GM15510 (cell line): ENCODE data around the gene HABP2.

ENCODE experiments used
- POLR2A ChIP-seq: IDR thresholded peaks from 3 replicates; pipeline ENCODE4 v1.6.1; 2011; ENCODE audit warnings: borderline replicate concordance; ENCODE audit not compliant: insufficient read length; ENCODE audit errors: extremely low read depth

The HABP2 gene

DNA sequence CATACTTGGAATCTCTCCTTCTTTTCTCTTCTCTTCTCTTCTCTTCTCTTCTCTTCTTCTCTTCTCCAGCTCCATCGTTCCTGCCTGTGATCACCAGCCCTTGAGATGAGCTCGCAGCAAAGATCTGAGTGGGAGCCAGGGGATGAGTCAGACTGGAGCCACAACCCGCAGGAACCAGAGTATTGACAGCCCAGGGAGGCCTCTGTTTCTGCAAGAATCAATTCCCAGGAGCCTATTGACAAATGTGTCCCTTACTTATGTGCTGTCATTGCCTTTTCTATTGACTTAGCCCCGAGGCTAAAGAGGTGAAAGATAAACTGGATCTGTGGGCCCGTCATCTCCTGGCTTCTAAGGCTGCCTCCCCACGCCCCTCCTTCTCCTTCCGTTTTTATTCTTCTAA lies 13.1 kb upstream of the HABP2 start:
- TF ChIP-seq POLR2A = no peak

GRCh38 chr10:113540845-113541548 lies 11.9 kb upstream of the HABP2 start:
- TF ChIP-seq POLR2A = no peak

- no peak for TF ChIP-seq POLR2A
Measured at GRCh38 chr10:113541549-113541927, 11.3 kb upstream of the HABP2 start.

DNA sequence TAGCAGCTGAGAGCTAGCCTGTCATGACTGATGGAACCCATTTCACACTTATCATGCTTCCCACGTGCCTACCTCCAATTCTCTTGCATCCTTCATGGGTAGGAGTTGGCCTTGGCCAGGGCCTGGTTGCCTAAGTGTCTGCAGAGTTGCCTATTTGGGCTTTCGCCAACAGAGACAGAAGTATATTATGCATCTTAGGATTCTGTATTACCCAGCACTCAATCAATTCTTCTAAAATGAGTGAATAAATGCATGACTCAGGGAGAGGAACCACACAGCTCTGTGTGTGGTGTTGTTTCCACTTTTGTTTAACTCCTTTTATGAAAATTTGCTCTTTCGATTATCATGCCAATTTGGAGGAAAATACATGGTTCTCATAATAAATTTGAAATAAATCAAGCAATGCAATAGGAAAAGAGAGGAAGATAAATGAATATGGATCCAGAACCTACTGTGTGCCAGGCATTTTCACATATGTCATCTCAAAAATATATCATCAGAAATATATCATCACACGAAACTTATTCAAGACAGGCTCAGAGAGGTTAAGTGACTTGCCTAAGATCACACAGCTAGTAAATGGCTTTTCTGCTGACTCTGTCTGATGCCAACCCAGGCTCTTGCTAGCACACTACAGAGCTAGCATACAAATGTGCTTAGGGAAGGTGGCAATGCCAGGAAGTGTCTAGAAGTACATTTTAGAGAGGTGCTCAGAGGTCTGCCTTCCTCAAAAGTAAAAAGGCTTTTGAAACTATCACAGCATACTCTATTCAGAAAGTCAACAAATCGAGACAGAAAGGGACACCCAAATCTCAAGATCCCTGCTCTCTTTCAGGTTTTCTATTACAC lies 9.5 kb upstream of the HABP2 start:
- no peak for TF ChIP-seq POLR2A

- no peak for TF ChIP-seq POLR2A
Measured at GRCh38 chr10:113544392-113544791, 8.5 kb upstream of the HABP2 start.

DNA sequence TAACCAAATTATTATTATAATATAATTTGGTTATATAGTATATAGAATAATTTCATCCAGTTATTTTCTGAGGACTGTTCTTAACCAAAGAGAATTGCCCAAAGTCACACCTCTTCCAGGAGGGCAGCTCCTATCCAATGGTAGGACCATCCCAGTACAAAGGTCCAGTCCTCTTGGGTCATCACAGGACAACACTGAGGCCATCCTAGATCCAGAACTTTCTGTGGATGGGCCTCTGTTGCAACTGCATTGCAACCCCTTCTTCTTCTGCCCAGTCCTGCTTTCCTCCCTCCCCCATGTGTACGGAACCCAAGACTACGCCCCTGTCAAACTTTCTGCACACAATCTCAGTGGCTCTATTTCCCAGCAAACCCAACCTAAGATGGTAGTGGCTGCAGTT lies 5.4 kb upstream of the HABP2 start:
- TF ChIP-seq POLR2A = no peak

DNA sequence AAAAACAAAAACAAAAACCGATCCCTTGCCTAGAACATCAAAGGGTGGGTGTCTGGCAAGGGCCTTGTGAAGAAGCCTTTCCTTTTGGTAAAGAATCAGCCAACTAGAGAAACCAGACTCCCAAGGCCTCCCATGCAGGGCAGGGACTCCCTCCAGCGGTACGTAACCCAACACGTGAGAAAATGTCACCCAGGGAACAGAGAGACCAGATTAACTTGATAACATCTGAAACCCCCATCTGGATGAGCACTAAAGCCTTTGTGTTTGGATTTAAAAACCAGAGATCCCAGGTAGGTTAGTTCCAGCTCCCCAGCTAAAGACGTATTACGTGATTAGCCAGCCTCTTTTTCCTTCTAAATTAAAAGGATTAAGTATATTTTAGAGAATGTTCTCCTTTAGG lies 3.0 kb upstream of the HABP2 start:
- no peak for TF ChIP-seq POLR2A

GRCh38 chr10:113550365-113550764 lies 2.5 kb upstream of the HABP2 start:
- TF ChIP-seq POLR2A = no peak

DNA sequence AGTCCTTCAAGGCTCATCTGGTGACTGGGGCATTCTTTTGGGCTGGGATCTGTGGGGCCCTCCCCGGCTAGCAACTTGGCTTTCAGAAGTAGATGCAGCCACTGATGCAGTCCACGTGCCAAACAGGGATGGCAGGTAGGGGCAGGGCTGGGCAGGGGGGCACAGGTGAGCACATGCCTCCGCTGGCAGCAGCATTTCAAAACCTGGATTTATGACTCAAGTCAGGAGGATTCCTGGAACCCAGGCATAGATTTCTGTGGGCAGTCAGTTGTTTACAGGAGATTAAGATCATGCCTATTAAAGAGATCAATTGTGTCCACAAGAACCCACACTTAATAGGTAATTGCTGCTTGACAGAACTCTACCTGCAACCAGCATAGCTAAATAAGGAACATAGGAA lies 839 bp upstream of the HABP2 start:
- TF ChIP-seq POLR2A = no peak

DNA sequence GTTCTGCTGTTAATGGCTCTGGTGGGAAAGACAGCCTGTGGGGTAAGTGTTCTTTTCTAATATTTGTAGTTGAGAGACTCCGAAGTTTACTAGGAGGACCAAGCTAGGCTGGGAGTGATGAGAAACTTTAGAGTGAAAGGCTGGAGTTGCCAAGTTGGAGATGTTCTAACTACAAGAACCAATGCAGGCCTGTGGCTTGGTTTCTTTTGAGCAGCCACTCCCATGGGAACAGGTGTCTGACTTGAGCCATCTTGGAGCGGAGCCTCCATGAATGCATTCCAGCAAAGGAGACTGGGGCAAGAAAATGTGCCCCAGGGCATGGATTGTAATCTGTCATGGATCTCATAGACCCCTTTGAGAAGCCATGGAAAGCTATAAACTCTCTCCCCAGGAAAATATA lies 296 bp downstream of the HABP2 start:
- no peak for TF ChIP-seq POLR2A

DNA sequence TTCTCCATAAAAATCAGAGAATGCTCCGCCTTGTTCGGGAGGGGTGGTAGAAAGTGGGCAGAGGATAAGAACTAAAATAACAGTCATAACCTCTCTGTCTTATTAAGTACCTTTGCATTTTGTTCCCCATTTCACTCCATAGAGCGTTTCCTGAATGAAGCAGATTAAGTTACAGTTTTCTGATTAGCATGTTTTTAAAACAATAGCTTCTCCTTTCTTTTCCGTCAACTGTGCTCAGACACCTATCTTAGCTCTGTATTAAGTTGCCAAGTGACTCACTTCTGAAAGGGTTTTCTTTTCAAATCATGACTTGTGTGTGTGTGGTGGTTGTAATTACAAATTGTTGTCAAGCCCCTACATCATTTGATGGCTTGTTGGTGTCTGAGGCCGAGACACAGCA lies 1.4 kb downstream of the HABP2 start:
- TF ChIP-seq POLR2A = no peak

DNA sequence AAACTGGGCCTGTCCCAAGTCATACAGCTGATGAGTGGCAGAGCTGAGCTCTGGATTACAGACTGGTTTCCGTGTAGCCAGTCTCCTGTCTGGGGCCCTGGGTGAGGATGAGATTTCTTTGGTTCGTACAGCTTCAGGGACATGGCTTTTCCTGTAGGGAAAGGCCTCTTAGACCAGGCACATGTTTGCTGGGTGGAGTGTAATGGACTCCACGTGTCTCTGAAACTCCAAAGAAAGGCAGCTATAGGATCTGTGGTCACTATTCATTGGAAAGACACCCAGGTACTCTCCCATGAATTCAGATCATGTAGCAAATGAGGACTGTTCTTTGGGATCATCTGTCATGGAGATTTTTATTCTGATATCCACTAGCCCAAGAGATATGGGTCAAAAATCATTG lies 2.4 kb downstream of the HABP2 start:
- no peak for TF ChIP-seq POLR2A

DNA sequence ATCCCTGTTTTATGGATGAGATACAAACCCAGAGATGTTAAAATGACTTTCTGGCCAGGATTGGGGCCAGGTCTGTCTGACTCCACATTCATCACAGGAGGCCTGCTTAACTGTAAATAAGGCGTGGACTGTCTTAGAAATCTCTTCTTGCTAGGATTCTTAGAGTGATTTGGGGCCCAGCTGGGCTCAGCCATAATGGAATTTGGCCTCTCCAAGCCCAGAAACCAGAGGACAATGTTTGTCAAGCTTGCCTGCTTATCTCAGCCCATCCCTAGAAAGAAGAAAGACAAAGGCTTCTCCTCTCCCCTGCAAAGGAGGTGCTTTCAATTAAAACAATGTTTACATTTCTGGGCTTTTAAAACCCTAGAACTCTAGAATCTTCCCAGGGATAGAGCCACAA lies 2.9 kb downstream of the HABP2 start:
- TF ChIP-seq POLR2A = no peak

- TF ChIP-seq POLR2A = no peak
Measured at GRCh38 chr10:113557424-113557862, 4.6 kb downstream of the HABP2 start.

- TF ChIP-seq POLR2A = no peak
Measured at GRCh38 chr10:113557903-113558321, 5.1 kb downstream of the HABP2 start.

GRCh38 chr10:113560071-113560470 lies 7.2 kb downstream of the HABP2 start:
- no peak for TF ChIP-seq POLR2A
